Measurements from ENCODE around the gene FRY.

Gene FRY

DNA sequence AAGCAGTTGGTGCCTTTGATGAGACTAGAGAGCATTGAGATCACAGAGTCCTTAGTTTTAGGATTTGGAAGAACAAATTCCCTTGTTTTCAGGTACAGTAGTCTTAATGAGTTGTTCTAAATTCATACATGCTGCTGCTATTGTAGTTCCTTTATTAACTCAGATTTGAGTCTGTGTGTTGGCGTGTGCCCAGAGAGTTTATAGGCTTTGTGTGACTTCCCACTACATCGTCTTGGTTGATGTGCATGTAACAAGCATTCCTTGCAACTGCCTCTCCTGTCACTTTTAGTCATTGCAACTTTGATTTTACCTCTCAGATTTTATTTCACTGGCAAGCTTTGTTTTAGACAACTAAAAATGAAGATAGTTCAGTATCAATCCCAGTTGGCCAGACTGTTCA is 148.1 kb downstream of the FRY start:
- no peak for DNase-seq

DNA sequence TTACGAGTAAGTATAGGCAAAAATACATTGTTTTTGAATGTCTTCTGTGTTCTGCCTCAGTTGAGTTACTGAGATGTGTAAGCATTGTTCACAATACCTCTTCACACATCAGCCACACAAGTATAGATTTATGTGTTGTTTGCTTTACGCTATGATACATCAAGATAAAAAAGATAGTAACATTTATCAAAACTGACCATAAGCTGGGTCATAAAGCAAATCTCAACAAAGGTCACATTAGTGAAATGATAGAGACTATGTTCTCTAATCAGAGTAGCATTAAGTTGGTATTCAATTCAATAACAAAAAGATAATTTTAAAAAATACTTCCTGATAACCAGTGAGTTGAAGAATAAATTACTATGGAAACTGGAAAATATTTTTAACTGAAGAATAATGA is 156.1 kb downstream of the FRY start:
- DNase-seq: no peak

DNA sequence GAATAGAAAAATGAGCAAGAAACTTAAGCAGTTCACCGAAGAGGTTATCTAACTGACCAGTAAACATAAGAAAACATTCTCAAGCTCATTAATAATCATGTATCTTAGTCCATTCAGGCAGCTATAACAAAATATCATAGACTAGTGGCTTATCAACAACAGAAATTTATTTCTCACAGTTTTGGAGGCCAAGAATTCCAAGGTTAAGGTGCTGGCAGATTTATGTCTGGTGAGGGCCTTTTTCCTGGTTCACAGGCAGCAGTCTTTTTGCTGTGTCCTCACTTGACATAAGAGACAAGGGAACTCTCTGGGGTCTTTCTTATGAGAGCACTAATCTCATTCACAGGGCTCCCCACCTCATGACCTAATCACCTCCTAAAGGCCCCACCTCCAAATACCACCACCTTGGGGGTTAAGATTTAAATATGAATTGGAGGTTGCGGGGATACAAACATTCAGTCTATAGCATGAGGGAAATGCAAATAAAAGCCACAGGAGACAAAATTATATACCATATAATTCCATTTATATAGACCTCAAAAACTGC is 160.0 kb downstream of the FRY start:
- DNase-seq: no peak

GRCh38 chr13:32195713-32196112 is 164.1 kb downstream of the FRY start:
- no peak for DNase-seq

- DNase-seq: no peak
These were observed 167.6 kb downstream of the FRY start for GRCh38 chr13:32199168-32199567.

DNA sequence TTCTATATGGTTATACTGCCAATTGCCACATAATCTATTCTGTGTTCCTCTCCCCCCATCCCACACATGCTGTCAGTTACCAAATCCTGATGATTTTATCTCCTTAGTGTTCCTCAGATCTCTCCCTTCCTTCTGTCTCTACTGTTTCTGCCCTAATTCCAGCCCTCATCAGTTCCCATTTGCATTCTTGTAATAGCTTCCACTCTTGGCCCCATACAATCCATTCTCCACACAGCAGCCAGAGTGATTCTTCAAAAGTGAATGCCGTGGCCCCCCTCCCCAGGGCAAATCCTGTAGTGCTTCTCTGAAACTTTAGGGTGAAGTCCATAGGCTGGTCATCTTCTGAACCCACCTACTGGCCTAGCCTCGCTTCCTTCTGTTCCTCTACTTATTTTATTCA is 169.2 kb downstream of the FRY start:
- no peak for DNase-seq

GRCh38 chr13:32201809-32202208 is 170.2 kb downstream of the FRY start:
- no peak for DNase-seq

DNA sequence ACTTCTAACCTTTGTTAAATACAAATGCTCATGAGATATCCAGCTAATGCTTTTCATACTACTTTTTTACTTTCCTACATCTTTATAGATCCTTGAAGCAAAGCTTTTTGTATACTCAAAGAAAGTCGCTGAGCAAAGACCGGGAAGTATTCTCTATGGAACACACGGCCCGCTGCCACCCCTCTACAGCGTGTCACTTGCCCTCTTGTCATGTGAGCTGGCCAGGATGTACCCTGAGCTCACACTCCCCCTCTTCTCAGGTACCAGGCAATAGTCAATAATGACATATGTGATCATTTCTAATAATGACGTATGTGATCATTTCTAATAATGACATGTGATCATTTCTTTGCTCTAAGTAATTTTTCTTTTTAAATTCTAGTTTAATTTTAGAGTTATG is 170.7 kb downstream of the FRY start:
- no peak for DNase-seq

- DNase-seq: no peak
These were observed 171.6 kb downstream of the FRY start for GRCh38 chr13:32203221-32203620.

- DNase-seq: no peak
These were observed 172.2 kb downstream of the FRY start for GRCh38 chr13:32203736-32204135.

DNA sequence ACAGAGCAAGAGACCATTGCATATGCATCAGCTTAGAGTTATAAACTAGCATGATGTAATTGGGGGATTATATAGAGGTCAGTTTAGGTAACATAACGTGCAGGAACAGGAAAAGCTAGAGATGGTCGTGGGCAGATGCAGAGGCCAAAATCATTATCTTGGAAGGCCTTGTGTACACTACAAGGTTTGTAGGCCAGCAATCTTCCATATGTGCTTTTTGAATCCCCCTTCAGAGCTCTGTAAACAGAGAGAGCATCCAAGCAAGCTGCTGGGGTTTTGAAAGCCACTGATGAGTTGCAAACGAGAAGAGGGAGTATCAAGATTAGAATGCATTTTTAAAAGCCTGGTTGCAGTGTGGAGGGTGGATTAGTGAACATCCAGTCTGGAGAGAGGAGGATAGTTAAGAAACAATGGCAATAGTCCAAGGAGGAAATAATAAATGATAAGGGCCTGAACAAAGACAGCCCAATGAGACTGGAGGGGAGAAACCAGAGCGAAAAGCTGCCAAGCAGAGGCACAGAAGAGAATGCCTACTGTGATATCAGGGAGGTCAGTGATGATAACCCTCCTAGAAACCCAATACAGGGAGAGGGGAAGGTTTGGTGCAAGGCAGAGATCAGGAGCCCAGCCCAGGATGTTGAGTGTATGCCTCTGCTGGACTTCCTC is 174.0 kb downstream of the FRY start:
- no peak for DNase-seq

DNA sequence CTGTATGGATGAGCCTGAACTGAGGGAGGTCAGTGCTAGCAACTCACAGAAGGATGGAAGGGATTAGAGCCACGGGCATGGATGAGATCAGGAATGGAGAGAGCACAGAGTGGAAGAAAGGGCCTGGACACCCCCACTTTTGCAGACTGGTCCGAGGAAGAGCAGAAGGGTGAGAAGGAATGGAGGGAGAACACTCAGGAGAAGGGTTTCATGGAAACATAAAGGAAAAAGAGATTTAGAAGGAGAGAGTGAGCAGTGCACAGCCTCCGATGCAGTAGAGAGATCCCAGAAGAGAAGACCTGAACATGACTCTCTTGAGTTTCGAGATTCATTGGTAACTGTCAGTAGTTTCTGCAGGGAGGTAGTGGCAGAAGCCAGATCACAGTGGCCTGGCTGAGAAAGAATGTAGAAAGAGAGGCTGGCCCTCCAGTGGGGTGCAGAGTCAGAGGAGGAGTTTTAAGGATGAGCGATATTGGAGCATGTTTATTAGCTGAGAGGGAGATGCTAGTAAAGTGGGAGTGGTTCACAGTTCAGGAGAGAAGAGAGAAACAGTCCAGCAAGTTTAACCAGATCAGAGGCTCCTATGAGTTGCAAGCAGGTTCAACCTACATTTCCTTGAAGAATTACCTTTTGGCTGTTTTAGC is 174.6 kb downstream of the FRY start:
- no peak for DNase-seq

GRCh38 chr13:32208860-32209259 is 177.3 kb downstream of the FRY start:
- DNase-seq: no peak

- no peak for DNase-seq
These were observed 178.1 kb downstream of the FRY start for GRCh38 chr13:32209652-32210051.

GRCh38 chr13:32210101-32210500 is 178.5 kb downstream of the FRY start:
- DNase-seq: no peak

GRCh38 chr13:32211813-32212212 is 180.2 kb downstream of the FRY start:
- DNase-seq: no peak

DNA sequence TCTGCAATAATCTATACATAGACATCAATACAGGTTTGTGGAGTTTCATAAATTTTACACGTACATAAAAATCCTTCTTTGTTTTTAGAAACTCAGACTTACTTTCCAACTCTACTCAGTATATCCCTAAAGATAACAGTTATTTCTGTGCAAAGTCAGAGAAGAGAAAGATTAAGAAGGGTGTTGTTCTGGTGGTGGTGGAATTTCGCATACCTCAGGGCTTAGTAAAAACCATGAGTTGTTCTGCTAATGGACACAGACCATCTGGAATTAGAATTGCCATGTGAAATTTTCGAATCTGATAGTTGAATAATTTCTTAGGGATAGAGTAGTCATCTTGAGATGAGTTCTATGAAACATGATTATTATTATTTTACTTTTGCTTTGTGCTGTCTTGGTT is 180.8 kb downstream of the FRY start:
- DNase-seq: no peak

GRCh38 chr13:32213626-32214025 is 182.1 kb downstream of the FRY start:
- no peak for DNase-seq

- DNase-seq: no peak
These were observed 182.5 kb downstream of the FRY start for GRCh38 chr13:32214071-32214470.

GRCh38 chr13:32216281-32216680 is 184.7 kb downstream of the FRY start:
- no peak for DNase-seq

DNA sequence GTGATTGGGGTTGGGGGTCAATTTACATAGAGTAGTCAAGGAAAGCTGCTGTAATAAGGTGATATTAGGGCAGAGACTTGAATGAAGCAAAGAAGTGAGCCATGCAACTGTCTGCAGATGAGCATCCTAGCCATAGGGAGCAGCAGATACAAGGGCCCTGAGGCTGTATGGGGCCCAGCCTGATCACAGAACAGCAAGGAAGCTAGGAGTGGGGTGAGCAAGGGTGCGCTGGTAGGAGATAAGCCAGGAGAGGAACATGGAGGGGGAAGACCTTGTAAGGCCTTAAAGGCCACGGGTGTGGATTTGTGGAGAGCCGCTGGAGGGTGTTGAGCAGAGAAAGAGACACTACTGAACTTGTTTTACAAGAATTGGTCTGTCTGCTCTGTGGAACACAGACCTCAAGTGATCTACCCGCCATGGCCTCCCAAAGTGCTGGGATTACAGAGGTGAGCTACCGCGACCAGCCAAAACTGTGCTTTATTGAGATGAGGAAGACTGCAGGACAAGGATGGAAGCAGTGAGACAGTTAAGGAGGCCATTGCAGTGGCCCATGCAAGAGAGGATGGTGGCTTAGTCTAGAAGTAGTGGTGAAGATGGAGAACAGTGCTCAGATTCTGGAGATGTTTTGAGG is 190.6 kb downstream of the FRY start:
- no peak for DNase-seq

DNA sequence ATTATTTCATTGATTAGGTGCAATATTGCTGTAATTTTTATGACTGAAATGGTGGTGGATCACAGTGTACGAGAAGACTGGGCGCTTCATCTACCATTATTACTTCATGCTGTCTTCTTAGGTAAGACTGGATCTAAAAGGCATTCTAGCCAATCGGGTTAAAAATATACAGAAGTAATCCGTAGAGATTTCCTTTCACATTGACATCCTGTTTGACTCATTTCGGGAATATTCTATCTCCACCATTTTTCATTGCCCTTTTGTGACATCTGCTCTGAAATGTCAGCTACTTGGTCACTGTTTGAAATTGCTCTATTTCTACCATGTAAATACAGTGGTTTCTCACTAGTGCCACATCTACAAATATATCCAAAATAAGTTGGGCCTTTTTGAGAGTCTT is 193.3 kb downstream of the FRY start:
- DNase-seq: no peak

DNA sequence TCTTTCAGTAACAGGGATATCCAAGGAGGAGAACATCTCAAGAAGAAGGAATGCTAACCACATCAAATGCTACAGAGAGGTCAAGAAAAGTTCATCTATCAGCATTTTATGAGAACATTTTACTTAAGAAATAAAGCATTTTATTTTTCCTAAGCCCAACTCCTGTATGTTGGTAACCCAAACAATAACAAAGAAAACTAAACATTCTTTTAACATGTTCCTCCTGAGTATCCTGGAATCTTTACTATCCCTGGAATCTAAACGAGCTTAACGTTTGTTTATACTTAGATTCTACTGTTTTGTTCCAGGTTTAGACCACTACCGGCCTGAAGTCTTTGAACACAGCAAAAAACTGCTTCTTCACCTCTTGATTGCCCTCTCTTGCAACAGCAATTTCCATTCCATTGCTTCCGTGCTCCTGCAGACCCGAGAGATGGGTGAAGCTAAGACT is 193.9 kb downstream of the FRY start:
- DNase-seq: no peak

DNA sequence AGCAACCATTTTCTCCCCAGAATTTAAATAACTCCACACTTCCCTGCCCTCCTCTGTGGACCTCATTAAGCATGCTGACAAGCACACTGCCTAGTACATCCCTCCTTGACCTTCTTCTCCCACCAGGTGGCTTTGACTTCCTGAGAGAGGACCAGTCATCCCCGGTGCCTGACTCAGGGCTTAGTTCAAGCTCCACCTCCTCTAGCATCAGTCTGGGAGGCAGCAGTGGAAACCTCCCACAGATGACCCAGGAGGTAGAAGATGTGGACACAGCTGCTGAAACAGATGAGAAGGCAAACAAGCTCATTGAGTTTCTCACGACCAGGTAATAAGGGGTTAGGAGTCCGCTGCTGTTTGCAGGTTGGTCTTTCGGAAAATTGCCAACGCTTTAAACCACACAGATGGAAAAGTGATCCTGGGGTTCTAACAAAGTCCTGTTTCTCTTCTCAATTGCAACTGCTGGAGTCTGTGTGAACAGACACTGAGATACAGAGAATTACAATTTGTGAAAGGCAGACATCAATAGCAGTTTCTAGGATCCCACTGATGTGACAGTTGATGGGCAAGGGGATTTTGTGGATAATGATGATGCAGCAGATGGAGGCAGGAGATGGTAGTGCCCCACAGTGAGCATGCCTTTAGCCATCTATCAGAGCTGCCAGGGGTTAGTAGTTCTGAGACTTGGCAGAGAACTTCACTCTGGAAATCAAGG is 196.9 kb downstream of the FRY start:
- DNase-seq: no peak

Data from stimulated activated CD4-positive, alpha-beta T cell treated with anti-CD3 and anti-CD28 coated beads, Interleukin-12 subunit alpha, Interleukin-12 subunit beta, amount 100 ng/mL, for 4 hours (primary cell).